GM12864 (cell line): ENCODE results near the gene SOX10.
A peak's percentile ranks its signal among the peaks of the same experiment; 100 is the strongest.

Source experiments
- DNase-seq: peaks from one replicate; pipeline ENCODE4 v3.0.0-alpha.2; 2011; ENCODE audit warnings: low read depth
- H3K4me3 ChIP-seq: 2 replicates; pipeline ENCODE4 v1.5.1; 2011; ENCODE audit warnings: mild to moderate bottlenecking, low read depth, low read length, control low read depth
- CTCF ChIP-seq: IDR thresholded peaks from 2 replicates; pipeline ENCODE4 v1.5.1; 2011; ENCODE audit warnings: low read depth, mild to moderate bottlenecking, moderate library complexity, low read length, control low read depth, inconsistent platforms; ENCODE audit errors: missing control alignments

Gene SOX10

GRCh38 chr22:37999236-37999635 is 14.9 kb upstream of the SOX10 start:
- no peak for DNase-seq
- TF ChIP-seq CTCF: no peak
- H3K4me3 ChIP-seq: no peak overlapping the region

GRCh38 chr22:37998543-37998942 is 14.2 kb upstream of the SOX10 start:
- no peak overlapping the region for H3K4me3 ChIP-seq
- no peak for DNase-seq

GRCh38 chr22:37996515-37997246 is 12.3 kb upstream of the SOX10 start:
- no peak overlapping the region for H3K4me3 ChIP-seq
- peak; percentile 3 for TF ChIP-seq CTCF
- no peak for DNase-seq

More at GRCh38 chr22:37998543-37998942, 14.2 kb upstream of the SOX10 start:
- no peak for TF ChIP-seq CTCF

GRCh38 chr22:37996079-37996478 is 11.7 kb upstream of the SOX10 start:
- TF ChIP-seq CTCF: no peak
- no peak for DNase-seq
- no peak overlapping the region for H3K4me3 ChIP-seq

- no peak for TF ChIP-seq CTCF
- no peak overlapping the region for H3K4me3 ChIP-seq
- no peak for DNase-seq
Observed at GRCh38 chr22:37995460-37995859, 11.1 kb upstream of the SOX10 start.

GRCh38 chr22:37994982-37995381 is 10.6 kb upstream of the SOX10 start:
- no peak overlapping the region for H3K4me3 ChIP-seq
- TF ChIP-seq CTCF: no peak
- DNase-seq: no peak

GRCh38 chr22:37994049-37994448 is 9.7 kb upstream of the SOX10 start:
- H3K4me3 ChIP-seq: no peak overlapping the region
- no peak for TF ChIP-seq CTCF
- DNase-seq: no peak
